NCI-H146 (cell line): ENCODE measurements around the gene MYO10.

Experiments used
- DNase-seq: peaks from one replicate; lab custom pipeline; 2025; lab: John Stamatoyannopoulos, UW

Gene MYO10

GRCh38 chr5:16812448-16812847, 123.6 kb downstream of the MYO10 start:
- DNase-seq = no peak

GRCh38 chr5:16810208-16810854, 125.8 kb downstream of the MYO10 start:
- no peak for DNase-seq

GRCh38 chr5:16809395-16810207, 126.5 kb downstream of the MYO10 start:
- DNase-seq = peak; percentile 62

GRCh38 chr5:16809010-16809394, 127.1 kb downstream of the MYO10 start:
- DNase-seq = no peak

- DNase-seq = no peak
Observed at GRCh38 chr5:16808021-16808420, 128.1 kb downstream of the MYO10 start.

- no peak for DNase-seq
Observed at GRCh38 chr5:16807547-16807864, 128.6 kb downstream of the MYO10 start.

- DNase-seq = no peak
Observed at GRCh38 chr5:16806711-16807546, 129.2 kb downstream of the MYO10 start.

GRCh38 chr5:16805486-16805885, 130.6 kb downstream of the MYO10 start:
- no peak for DNase-seq

GRCh38 chr5:16803831-16804230, 132.3 kb downstream of the MYO10 start:
- no peak for DNase-seq

GRCh38 chr5:16800477-16800876, 135.6 kb downstream of the MYO10 start:
- DNase-seq = no peak

GRCh38 chr5:16799796-16800195, 136.3 kb downstream of the MYO10 start:
- DNase-seq = peak; percentile 36

- DNase-seq = no peak
Observed at GRCh38 chr5:16797951-16798350, 138.1 kb downstream of the MYO10 start.

GRCh38 chr5:16794269-16794913, 141.7 kb downstream of the MYO10 start:
- no peak for DNase-seq

GRCh38 chr5:16792598-16793275, 143.4 kb downstream of the MYO10 start:
- DNase-seq = no peak

- DNase-seq = no peak
Observed at GRCh38 chr5:16791904-16792597, 144.0 kb downstream of the MYO10 start.

GRCh38 chr5:16791036-16791705, 144.9 kb downstream of the MYO10 start:
- DNase-seq = peak; percentile 41

GRCh38 chr5:16788957-16789356, 147.1 kb downstream of the MYO10 start:
- DNase-seq = no peak

GRCh38 chr5:16787278-16787677, 148.8 kb downstream of the MYO10 start:
- DNase-seq = no peak

GRCh38 chr5:16784843-16785791, 151.0 kb downstream of the MYO10 start:
- no peak for DNase-seq
